Mucosa of gallbladder (tissue), 1 donor: ENCODE measurements around the gene CMKLR1. TPM values are rescaled to one million over a fixed set of nuclear protein-coding genes. Genes with fewer than 3 reads are reported as not detected.

Experiments used
- DNase-seq: peaks from one replicate; pipeline ENCODE4 v3.0.0-alpha.2; 2020; ENCODE audit warnings: low spot score
- total RNA-seq: library from RNA; stranded (reverse); gene quantifications from one replicate; pipeline ENCODE4 v1.2.1, GENCODE V29; 2021
- donor health status: DM: no; HTN: no; CAD: no.

Gene CMKLR1
- total RNA-seq, 1 donor from 2014 or later: 8.4 TPM

GRCh38 chr12:108301346-108301745 lies 37.8 kb downstream of the CMKLR1 start:
- DNase-seq: no peak

- no peak for DNase-seq
Measured at GRCh38 chr12:108299980-108300696, 39.0 kb downstream of the CMKLR1 start.

- DNase-seq: no peak
Measured at GRCh38 chr12:108299516-108299915, 39.6 kb downstream of the CMKLR1 start.

GRCh38 chr12:108298761-108299275 lies 40.3 kb downstream of the CMKLR1 start:
- no peak for DNase-seq

- DNase-seq: no peak
Measured at GRCh38 chr12:108297895-108298760, 41.0 kb downstream of the CMKLR1 start.

GRCh38 chr12:108297424-108297823 lies 41.7 kb downstream of the CMKLR1 start:
- DNase-seq: no peak

GRCh38 chr12:108296945-108297344 lies 42.2 kb downstream of the CMKLR1 start:
- DNase-seq: no peak

GRCh38 chr12:108295641-108296040 lies 43.5 kb downstream of the CMKLR1 start:
- DNase-seq: no peak

- DNase-seq: peak; percentile 26
Measured at GRCh38 chr12:108289350-108290161, 49.6 kb downstream of the CMKLR1 start.

GRCh38 chr12:108287227-108287626 lies 51.9 kb downstream of the CMKLR1 start:
- no peak for DNase-seq

GRCh38 chr12:108285016-108285415 lies 54.1 kb downstream of the CMKLR1 start:
- DNase-seq: no peak

- no peak for DNase-seq
Measured at GRCh38 chr12:108284163-108284562, 54.9 kb downstream of the CMKLR1 start.

- no peak for DNase-seq
Measured at GRCh38 chr12:108282676-108283075, 56.4 kb downstream of the CMKLR1 start.

GRCh38 chr12:108282160-108282559 lies 57.0 kb downstream of the CMKLR1 start:
- no peak for DNase-seq

- no peak for DNase-seq
Measured at GRCh38 chr12:108277613-108278012, 61.5 kb downstream of the CMKLR1 start.

GRCh38 chr12:108273217-108273616 lies 65.9 kb downstream of the CMKLR1 start:
- DNase-seq: no peak

- no peak for DNase-seq
Measured at GRCh38 chr12:108271951-108272872, 66.9 kb downstream of the CMKLR1 start.

GRCh38 chr12:108270849-108271143 lies 68.3 kb downstream of the CMKLR1 start:
- DNase-seq: no peak

GRCh38 chr12:108270035-108270848 lies 68.9 kb downstream of the CMKLR1 start:
- no peak for DNase-seq

- DNase-seq: no peak
Measured at GRCh38 chr12:108269224-108269623, 69.9 kb downstream of the CMKLR1 start.
